ENCODE results near the gene AMH. TPM values are rescaled to one million over a fixed set of nuclear protein-coding genes. Genes with fewer than 3 reads are reported as not detected.

AMH gene
- total and polyA plus RNA-seq, 4 donors: 2.8 to 12.3 (median 3.6) TPM

GRCh38 chr19:2239771-2240770 is 9.1 kb upstream of the AMH start:
- 25% methylated on average over 32 of the region's 34 CpGs for WGBS (ENCODE audit: insufficient coverage)
- Histone ChIP-seq H3K27ac (ENCODE audit: low read depth, low read length) (peak overlapping the region; percentile 69), H3K36me3 (ENCODE audit: control insufficient read depth, insufficient read depth, low read length) (peaks cover 54% of the 10 kb centered on the region), H3K4me3 (ENCODE audit: low read depth, low read length) (peak overlapping the region; percentile 38), H3K9me3 (ENCODE audit: control insufficient read depth, insufficient read depth, low read length) (no peaks in the 10 kb centered on the region), H3K4me1 (ENCODE audit: control insufficient read depth, insufficient read depth, low read length) (peaks cover 59% of the 10 kb centered on the region), H3K27me3 (ENCODE audit: control insufficient read depth, insufficient read depth, low read length) (no peaks in the 10 kb centered on the region)
- DNase-seq (ENCODE audit: low read depth in 4 of 6, low spot score in 6 of 6): peak in 1 of 6 donors; percentile 34

GRCh38 chr19:2240881-2241760 is 8.0 kb upstream of the AMH start:
- no peak overlapping the region for H3K27ac ChIP-seq (ENCODE audit: low read depth, low read length)
- H3K27me3 ChIP-seq (ENCODE audit: control insufficient read depth, insufficient read depth, low read length): no peaks in the 10 kb centered on the region
- H3K9me3 ChIP-seq (ENCODE audit: control insufficient read depth, insufficient read depth, low read length): no peaks in the 10 kb centered on the region
- H3K36me3 ChIP-seq (ENCODE audit: control insufficient read depth, insufficient read depth, low read length): peaks cover 61% of the 10 kb centered on the region
- DNase-seq (ENCODE audit: low read depth in 4 of 6, low spot score in 6 of 6): no peak
- H3K4me1 ChIP-seq (ENCODE audit: control insufficient read depth, insufficient read depth, low read length): peaks cover 54% of the 10 kb centered on the region
- WGBS (ENCODE audit: insufficient coverage): 82% methylated on average over 38 of the region's 41 CpGs
- no peak overlapping the region for H3K4me3 ChIP-seq (ENCODE audit: low read depth, low read length)

- H3K4me1 ChIP-seq (ENCODE audit: control insufficient read depth, insufficient read depth, low read length): peaks cover 56% of the 10 kb centered on the region
- no peak for DNase-seq (ENCODE audit: low read depth in 4 of 6, low spot score in 6 of 6)
- no peaks in the 10 kb centered on the region for H3K27me3 ChIP-seq (ENCODE audit: control insufficient read depth, insufficient read depth, low read length)
- no peak overlapping the region for H3K4me3 ChIP-seq (ENCODE audit: low read depth, low read length)
- WGBS (ENCODE audit: insufficient coverage): 92% methylated on average over 11 of the region's 12 CpGs
- no peak overlapping the region for H3K27ac ChIP-seq (ENCODE audit: low read depth, low read length)
- H3K36me3 ChIP-seq (ENCODE audit: control insufficient read depth, insufficient read depth, low read length): peaks cover 71% of the 10 kb centered on the region
- H3K9me3 ChIP-seq (ENCODE audit: control insufficient read depth, insufficient read depth, low read length): no peaks in the 10 kb centered on the region
Observed at GRCh38 chr19:2242092-2242537, 7.0 kb upstream of the AMH start.

GRCh38 chr19:2242816-2243215 is 6.3 kb upstream of the AMH start:
- 97% methylated on average over 7 of the region's 8 CpGs for WGBS (ENCODE audit: insufficient coverage)
- DNase-seq (ENCODE audit: low read depth in 4 of 6, low spot score in 6 of 6): no peak
- H3K4me1 ChIP-seq (ENCODE audit: control insufficient read depth, insufficient read depth, low read length): peaks cover 49% of the 10 kb centered on the region
- no peaks in the 10 kb centered on the region for H3K9me3 ChIP-seq (ENCODE audit: control insufficient read depth, insufficient read depth, low read length)
- no peak overlapping the region for H3K27ac ChIP-seq (ENCODE audit: low read depth, low read length)
- H3K4me3 ChIP-seq (ENCODE audit: low read depth, low read length): no peak overlapping the region
- H3K27me3 ChIP-seq (ENCODE audit: control insufficient read depth, insufficient read depth, low read length): no peaks in the 10 kb centered on the region
- H3K36me3 ChIP-seq (ENCODE audit: control insufficient read depth, insufficient read depth, low read length): peaks cover 78% of the 10 kb centered on the region

DNA sequence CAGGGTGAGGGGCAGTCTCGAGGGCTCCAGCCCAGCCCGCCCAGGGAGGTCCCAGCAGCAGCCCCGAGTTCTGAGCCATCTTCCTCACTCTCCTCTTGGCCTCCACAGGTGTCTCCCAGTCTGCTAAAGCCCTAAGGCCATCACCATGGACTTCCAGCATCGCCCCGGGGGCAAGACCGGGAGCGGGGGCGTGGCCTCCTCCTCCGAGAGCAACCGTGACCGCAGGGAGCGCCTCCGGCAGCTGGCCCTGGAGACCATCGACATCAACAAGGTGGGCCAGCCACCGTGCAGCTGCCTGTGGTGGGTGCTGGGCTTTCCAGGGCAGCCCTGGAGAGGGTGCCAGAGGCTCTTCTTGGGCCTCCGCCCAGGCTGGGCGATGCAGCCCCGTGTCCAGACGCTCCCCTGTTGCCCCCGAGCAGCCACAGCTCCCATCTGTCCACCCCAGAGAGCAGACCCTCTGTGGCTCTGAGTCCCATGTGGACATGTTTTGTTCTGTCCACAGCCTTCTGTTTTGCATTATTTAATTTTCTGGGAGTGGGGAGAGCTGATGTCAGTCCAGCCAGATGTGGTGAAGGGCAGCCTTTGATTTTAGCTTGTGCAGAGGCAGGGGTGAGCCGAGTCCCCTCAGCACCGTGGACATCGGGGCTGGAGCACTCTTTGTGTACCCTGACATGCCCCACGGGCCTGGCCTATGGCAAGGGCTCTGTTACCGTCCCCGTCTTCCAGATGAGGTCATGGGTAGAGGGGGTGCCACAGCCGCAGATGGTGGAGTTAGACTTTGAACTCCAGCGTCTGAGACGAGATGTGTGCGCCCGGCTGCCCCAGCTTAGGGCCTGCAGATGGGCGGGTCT is 5.6 kb upstream of the AMH start:
- Histone ChIP-seq H3K36me3 (ENCODE audit: control insufficient read depth, insufficient read depth, low read length) (peaks cover 80% of the 10 kb centered on the region), H3K27me3 (ENCODE audit: control insufficient read depth, insufficient read depth, low read length) (no peaks in the 10 kb centered on the region), H3K4me1 (ENCODE audit: control insufficient read depth, insufficient read depth, low read length) (peaks cover 44% of the 10 kb centered on the region), H3K9me3 (ENCODE audit: control insufficient read depth, insufficient read depth, low read length) (no peaks in the 10 kb centered on the region), H3K4me3 (ENCODE audit: low read depth, low read length) (no peak overlapping the region), H3K27ac (ENCODE audit: low read depth, low read length) (no peak overlapping the region)
- DNase-seq (ENCODE audit: low read depth in 4 of 6, low spot score in 6 of 6): no peak
- 79% methylated on average over 32 of the region's 32 CpGs for WGBS (ENCODE audit: insufficient coverage)

DNA sequence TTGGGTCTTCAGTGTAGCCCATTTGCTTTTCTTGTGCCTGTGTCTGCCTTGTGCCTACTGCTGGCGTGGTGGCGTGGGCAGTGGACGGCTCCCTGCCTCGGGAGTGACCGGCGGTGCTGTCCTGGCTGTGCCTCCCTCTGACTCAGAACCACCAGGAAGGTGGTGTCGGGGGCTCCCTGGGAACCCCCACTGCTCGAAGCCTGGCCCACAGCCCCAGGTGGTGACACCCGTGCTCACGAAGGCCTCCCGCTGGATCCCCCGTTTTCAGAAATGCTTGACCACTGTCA is 5.1 kb upstream of the AMH start:
- Histone ChIP-seq H3K27me3 (ENCODE audit: control insufficient read depth, insufficient read depth, low read length) (peaks cover 4% of the 10 kb centered on the region), H3K4me1 (ENCODE audit: control insufficient read depth, insufficient read depth, low read length) (peaks cover 39% of the 10 kb centered on the region), H3K27ac (ENCODE audit: low read depth, low read length) (no peak overlapping the region), H3K36me3 (ENCODE audit: control insufficient read depth, insufficient read depth, low read length) (peaks cover 86% of the 10 kb centered on the region), H3K9me3 (ENCODE audit: control insufficient read depth, insufficient read depth, low read length) (no peaks in the 10 kb centered on the region), H3K4me3 (ENCODE audit: low read depth, low read length) (no peak overlapping the region)
- 97% methylated on average over 12 of the region's 12 CpGs for WGBS (ENCODE audit: insufficient coverage)
- no peak for DNase-seq (ENCODE audit: low read depth in 4 of 6, low spot score in 6 of 6)

DNA sequence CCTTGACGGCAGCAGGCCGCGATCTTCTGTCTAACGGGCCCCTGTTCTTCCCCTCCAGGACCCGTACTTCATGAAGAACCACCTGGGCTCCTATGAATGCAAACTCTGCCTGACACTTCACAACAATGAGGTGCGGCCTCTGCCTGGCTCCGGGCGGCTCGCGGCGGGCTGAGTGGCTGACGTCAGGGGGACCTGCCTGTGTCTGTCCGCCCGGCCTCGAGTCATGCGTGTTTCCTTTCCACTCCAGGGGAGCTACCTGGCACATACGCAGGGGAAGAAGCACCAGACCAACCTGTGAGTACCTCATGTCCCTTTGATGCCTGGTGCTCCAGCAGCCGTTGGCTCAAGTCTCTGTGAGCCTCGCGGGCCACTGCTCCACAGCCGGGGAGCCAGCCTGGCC is 4.6 kb upstream of the AMH start:
- no peak for DNase-seq (ENCODE audit: low read depth in 4 of 6, low spot score in 6 of 6)
- 92% methylated on average over 21 of the region's 21 CpGs for WGBS (ENCODE audit: insufficient coverage)
- no peak overlapping the region for H3K4me3 ChIP-seq (ENCODE audit: low read depth, low read length)

DNA sequence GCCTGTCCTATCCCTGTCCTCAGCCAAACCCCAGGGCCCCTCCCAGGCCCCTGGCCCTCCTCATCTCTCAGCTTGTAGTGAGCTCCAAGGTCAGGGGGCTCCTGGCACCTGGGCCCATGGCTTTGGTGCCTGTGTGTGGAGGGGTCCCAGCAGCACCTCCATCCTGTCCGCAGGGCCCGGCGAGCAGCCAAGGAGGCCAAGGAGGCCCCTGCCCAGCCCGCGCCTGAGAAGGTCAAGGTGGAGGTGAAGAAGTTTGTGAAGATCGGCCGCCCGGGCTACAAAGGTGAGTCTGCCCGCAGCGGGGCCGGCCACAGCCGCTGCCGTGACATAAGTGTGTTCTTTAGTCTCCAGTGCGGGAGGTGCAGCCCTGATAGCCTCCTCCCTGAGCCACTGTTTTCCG is 3.9 kb upstream of the AMH start:
- no peak overlapping the region for H3K4me3 ChIP-seq (ENCODE audit: low read depth, low read length)
- H3K27ac ChIP-seq (ENCODE audit: low read depth, low read length): no peak overlapping the region
- peaks cover 16% of the 10 kb centered on the region for H3K27me3 ChIP-seq (ENCODE audit: control insufficient read depth, insufficient read depth, low read length)
- WGBS (ENCODE audit: insufficient coverage): 96% methylated on average over 15 of the region's 15 CpGs
- peaks cover 38% of the 10 kb centered on the region for H3K4me1 ChIP-seq (ENCODE audit: control insufficient read depth, insufficient read depth, low read length)
- no peaks in the 10 kb centered on the region for H3K9me3 ChIP-seq (ENCODE audit: control insufficient read depth, insufficient read depth, low read length)
- peaks cover 93% of the 10 kb centered on the region for H3K36me3 ChIP-seq (ENCODE audit: control insufficient read depth, insufficient read depth, low read length)
- no peak for DNase-seq (ENCODE audit: low read depth in 4 of 6, low spot score in 6 of 6)

More for the DNA sequence above, 4.6 kb upstream of the AMH start:
- Histone ChIP-seq H3K27me3 (ENCODE audit: control insufficient read depth, insufficient read depth, low read length) (peaks cover 8% of the 10 kb centered on the region), H3K36me3 (ENCODE audit: control insufficient read depth, insufficient read depth, low read length) (peaks cover 90% of the 10 kb centered on the region), H3K4me1 (ENCODE audit: control insufficient read depth, insufficient read depth, low read length) (peaks cover 38% of the 10 kb centered on the region), H3K27ac (ENCODE audit: low read depth, low read length) (no peak overlapping the region), H3K9me3 (ENCODE audit: control insufficient read depth, insufficient read depth, low read length) (no peaks in the 10 kb centered on the region)

DNA sequence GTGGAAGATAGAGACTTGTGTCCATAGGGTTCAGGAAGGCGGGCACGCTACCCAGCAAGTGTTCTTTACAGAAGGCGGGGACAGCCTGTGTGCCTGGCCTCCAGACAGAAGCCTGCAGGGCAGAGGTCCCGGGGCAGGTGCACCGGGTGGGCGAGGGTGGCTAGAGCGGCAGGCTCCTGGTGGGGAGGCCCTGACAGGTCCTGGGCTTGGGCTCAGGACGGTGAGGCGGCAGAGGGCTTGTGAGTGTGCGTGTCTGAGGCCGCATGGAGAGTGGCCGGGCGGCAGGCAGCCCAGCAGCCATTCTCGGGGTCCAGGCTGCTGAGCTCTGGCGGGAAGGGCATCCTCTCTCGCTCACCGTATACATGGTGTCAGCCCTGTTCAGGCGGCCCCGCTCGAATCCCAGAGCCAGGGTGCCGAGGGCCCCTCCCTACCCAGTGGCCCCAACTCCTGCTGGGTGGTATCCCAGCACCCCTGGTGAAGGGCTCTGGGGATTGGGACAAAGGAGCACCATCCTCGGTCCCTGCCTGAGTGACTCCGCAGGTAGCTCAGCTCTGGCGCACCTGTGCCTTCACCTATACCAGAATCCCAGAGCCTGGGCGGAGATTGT is 3.0 kb upstream of the AMH start:
- Histone ChIP-seq H3K27ac (ENCODE audit: low read depth, low read length) (no peak overlapping the region), H3K4me3 (ENCODE audit: low read depth, low read length) (no peak overlapping the region), H3K4me1 (ENCODE audit: control insufficient read depth, insufficient read depth, low read length) (peaks cover 33% of the 10 kb centered on the region), H3K36me3 (ENCODE audit: control insufficient read depth, insufficient read depth, low read length) (peaks cover 85% of the 10 kb centered on the region), H3K27me3 (ENCODE audit: control insufficient read depth, insufficient read depth, low read length) (peaks cover 22% of the 10 kb centered on the region), H3K9me3 (ENCODE audit: control insufficient read depth, insufficient read depth, low read length) (no peaks in the 10 kb centered on the region)
- WGBS (ENCODE audit: insufficient coverage): 89% methylated on average over 25 of the region's 25 CpGs
- DNase-seq (ENCODE audit: low read depth in 4 of 6, low spot score in 6 of 6): no peak
